Effector memory CD8-positive, alpha-beta T cell (primary cell): Measurements from ENCODE around the gene CLEC9A.

Experiments
- ATAC-seq: fragments of 150-1000 bp; cut with Tn5 transposase; replicated peaks from 2 replicates; pipeline ENCODE4 v1.10.0; 2021; ENCODE audit warnings: mild to moderate bottlenecking, moderate library complexity
- DNase-seq, 3 experiments: peaks; one replicate each; pipeline ENCODE4 v3.0.0; 2021
- H3K27ac Mint-ChIP-seq, 2 donors: one replicate each; pipeline ENCODE4 v1.8.0; 2022; ENCODE audit warnings: mild to moderate bottlenecking in 2 of 2, mixed read lengths in 2 of 2, moderate library complexity in 2 of 2
- H3K27me3 Mint-ChIP-seq, 2 donors: one replicate each; pipeline ENCODE4 v1.8.0; 2022; ENCODE audit warnings: mixed read lengths in 2 of 2
- H3K36me3 Mint-ChIP-seq: one replicate; pipeline ENCODE4 v1.8.0; 2022; ENCODE audit warnings: mild to moderate bottlenecking, moderate library complexity, mixed read lengths; ENCODE audit not compliant: insufficient read depth
- H3K4me1 Mint-ChIP-seq, 2 donors: one replicate each; pipeline ENCODE4 v1.8.0; 2022; ENCODE audit warnings: low read depth in 2 of 2, mixed read lengths in 2 of 2
- H3K4me3 Mint-ChIP-seq, 2 donors: one replicate each; pipeline ENCODE4 v1.8.0; 2022; ENCODE audit warnings: mild to moderate bottlenecking in 2 of 2, mixed read lengths in 2 of 2, moderate library complexity in 2 of 2
- H3K9me3 Mint-ChIP-seq, 2 donors: one replicate each; pipeline ENCODE4 v1.8.0; 2022; ENCODE audit warnings: mixed read lengths in 2 of 2

Gene CLEC9A

DNA sequence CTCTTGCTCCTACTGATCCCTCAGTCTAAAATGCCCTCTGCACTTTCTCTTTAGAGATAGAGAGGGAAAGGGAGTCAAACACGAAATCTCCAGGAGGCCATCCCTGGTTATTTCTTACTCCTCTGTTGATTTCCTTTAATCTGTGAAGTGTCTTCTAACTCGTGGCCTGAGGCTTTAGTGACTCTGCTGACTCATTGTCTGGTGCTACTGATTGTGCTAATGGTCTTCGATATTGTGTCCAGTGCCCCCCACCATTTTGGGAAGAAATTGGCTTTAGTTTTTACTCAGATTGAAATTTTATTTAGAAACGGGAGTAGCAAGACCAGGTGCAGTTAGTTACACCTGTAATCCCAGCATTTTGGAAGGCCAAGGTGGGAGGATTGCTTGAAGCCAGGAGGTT lies 839 bp downstream of the CLEC9A start:
- peaks cover 18 to 23% of the 10 kb centered on the region in 2 donors for H3K27me3 Mint-ChIP-seq
- no peak for ATAC-seq

DNA sequence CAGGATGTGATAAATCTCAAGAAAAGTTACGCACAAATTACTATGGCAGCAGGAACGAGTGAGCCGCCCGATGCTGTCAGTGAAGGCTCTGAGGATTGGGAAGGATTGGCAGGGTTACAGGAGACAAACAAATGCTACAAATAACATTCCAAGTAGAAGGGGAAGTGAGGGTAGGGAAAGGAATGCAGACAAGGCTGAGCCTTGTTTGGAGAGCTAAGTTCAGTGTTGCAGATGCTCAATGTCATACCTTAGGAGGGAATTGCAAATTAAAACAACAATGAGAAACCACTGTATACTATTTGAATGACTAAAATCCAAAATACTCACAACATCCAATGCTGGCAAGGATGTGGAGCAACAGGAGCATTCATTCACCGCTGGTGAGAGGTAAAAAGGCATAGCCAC lies 1.3 kb downstream of the CLEC9A start:
- Mint-ChIP-seq H3K4me3 (no peak overlapping the region), H3K36me3 (peaks cover 3% of the 10 kb centered on the region), H3K4me1 (peaks cover 0 to 3% of the 10 kb centered on the region in 2 donors), H3K27me3 (peaks cover 18 to 23% of the 10 kb centered on the region in 2 donors), H3K27ac (no peak overlapping the region), H3K9me3 (no peaks in the 10 kb centered on the region)
- no peak for ATAC-seq
- DNase-seq: no peak

More for the DNA sequence above, 839 bp downstream of the CLEC9A start:
- no peak for DNase-seq
- Mint-ChIP-seq H3K27ac (no peak overlapping the region), H3K4me1 (peaks cover 0 to 3% of the 10 kb centered on the region in 2 donors), H3K36me3 (peaks cover 3% of the 10 kb centered on the region), H3K4me3 (no peak overlapping the region), H3K9me3 (no peaks in the 10 kb centered on the region)

DNA sequence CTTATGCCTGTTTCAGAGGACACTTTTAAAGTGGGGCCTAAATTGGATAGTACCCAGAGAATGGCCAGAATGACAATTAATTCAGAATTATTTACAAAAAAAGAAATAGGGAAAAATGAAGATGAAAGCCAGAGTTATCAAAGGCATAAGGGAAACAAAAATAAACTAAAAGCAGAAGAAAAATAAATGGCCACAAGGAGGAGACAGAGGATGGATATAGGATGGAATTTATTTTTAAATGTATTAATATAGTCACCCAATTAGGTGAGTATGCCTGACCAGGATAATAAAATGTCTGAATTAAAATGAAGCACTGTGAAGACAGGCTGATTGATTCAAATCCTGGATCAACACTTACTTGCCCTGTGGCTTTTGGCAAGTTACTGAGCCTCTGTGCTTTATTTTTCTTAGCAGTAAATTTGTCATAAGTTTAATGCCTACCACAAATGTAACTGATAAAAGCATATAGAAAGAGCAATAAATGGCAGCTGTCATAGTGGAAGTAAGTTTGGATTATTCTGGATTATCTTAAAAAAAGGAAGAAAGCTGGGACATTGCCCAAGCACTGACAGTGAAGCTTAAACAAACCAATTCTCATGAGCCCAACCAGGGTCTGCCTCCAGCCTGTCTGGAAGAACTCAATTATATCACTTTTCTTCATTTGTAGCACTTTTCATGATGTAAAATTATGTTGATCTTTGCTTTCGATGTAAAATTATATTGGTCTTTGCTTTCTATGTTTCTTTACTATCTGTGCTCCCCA lies 3.5 kb downstream of the CLEC9A start:
- H3K4me1 Mint-ChIP-seq: peaks cover 0 to 3% of the 10 kb centered on the region in 2 donors

GRCh38 chr12:10042167-10042566 lies 11.7 kb downstream of the CLEC9A start:
- Mint-ChIP-seq H3K9me3 (no peaks in the 10 kb centered on the region), H3K4me3 (no peak overlapping the region), H3K4me1 (no peaks in the 10 kb centered on the region), H3K27me3 (peaks cover 54 to 65% of the 10 kb centered on the region in 2 donors), H3K36me3 (no peaks in the 10 kb centered on the region), H3K27ac (no peak overlapping the region)
- DNase-seq (no peak), ATAC-seq (no peak)

More for the DNA sequence above, 3.5 kb downstream of the CLEC9A start:
- H3K27ac Mint-ChIP-seq: no peak overlapping the region
- H3K9me3 Mint-ChIP-seq: no peaks in the 10 kb centered on the region
- H3K4me3 Mint-ChIP-seq: no peak overlapping the region
- no peaks in the 10 kb centered on the region for H3K36me3 Mint-ChIP-seq
- peaks cover 24 to 34% of the 10 kb centered on the region in 2 donors for H3K27me3 Mint-ChIP-seq
- ATAC-seq: no peak
- DNase-seq: no peak

- H3K36me3 Mint-ChIP-seq: no peaks in the 10 kb centered on the region
- no peak overlapping the region for H3K27ac Mint-ChIP-seq
- ATAC-seq: no peak
- no peak overlapping the region for H3K4me3 Mint-ChIP-seq
- peaks cover 61 to 65% of the 10 kb centered on the region in 2 donors for H3K27me3 Mint-ChIP-seq
- peaks cover 5 to 6% of the 10 kb centered on the region in 2 donors for H3K4me1 Mint-ChIP-seq
- H3K9me3 Mint-ChIP-seq: no peaks in the 10 kb centered on the region
- DNase-seq: no peak
Observed at GRCh38 chr12:10048526-10048925, 18.0 kb downstream of the CLEC9A start.

- peaks cover 39 to 45% of the 10 kb centered on the region in 2 donors for H3K27me3 Mint-ChIP-seq
- no peaks in the 10 kb centered on the region for H3K9me3 Mint-ChIP-seq
- DNase-seq (no peak), ATAC-seq (no peak)
- no peaks in the 10 kb centered on the region for H3K36me3 Mint-ChIP-seq
- no peak overlapping the region for H3K4me3 Mint-ChIP-seq
- H3K4me1 Mint-ChIP-seq: peaks cover 5 to 6% of the 10 kb centered on the region in 2 donors
- H3K27ac Mint-ChIP-seq: no peak overlapping the region
Observed at GRCh38 chr12:10052193-10052913, 21.9 kb downstream of the CLEC9A start.

- Mint-ChIP-seq H3K4me1 (no peaks in the 10 kb centered on the region), H3K4me3 (no peak overlapping the region), H3K36me3 (no peaks in the 10 kb centered on the region), H3K27ac (no peak overlapping the region), H3K27me3 (peaks cover 0 to 19% of the 10 kb centered on the region in 2 donors), H3K9me3 (no peaks in the 10 kb centered on the region)
- DNase-seq (no peak), ATAC-seq (no peak)
Observed at GRCh38 chr12:10058387-10058786, 27.9 kb downstream of the CLEC9A start.

- no peaks in the 10 kb centered on the region for H3K9me3 Mint-ChIP-seq
- no peak overlapping the region for H3K4me3 Mint-ChIP-seq
- no peak overlapping the region for H3K27ac Mint-ChIP-seq
- peaks cover 33 to 43% of the 10 kb centered on the region in 2 donors for H3K27me3 Mint-ChIP-seq
- DNase-seq (no peak), ATAC-seq (no peak)
- H3K4me1 Mint-ChIP-seq: no peaks in the 10 kb centered on the region
- no peaks in the 10 kb centered on the region for H3K36me3 Mint-ChIP-seq
Observed at GRCh38 chr12:10065241-10065640, 34.8 kb downstream of the CLEC9A start.

GRCh38 chr12:10067264-10067663 lies 36.8 kb downstream of the CLEC9A start:
- Mint-ChIP-seq H3K4me3 (no peak overlapping the region), H3K36me3 (no peaks in the 10 kb centered on the region), H3K4me1 (no peaks in the 10 kb centered on the region), H3K27ac (no peak overlapping the region), H3K9me3 (no peaks in the 10 kb centered on the region), H3K27me3 (peaks cover 40 to 58% of the 10 kb centered on the region in 2 donors)
- DNase-seq (no peak), ATAC-seq (no peak)

DNA sequence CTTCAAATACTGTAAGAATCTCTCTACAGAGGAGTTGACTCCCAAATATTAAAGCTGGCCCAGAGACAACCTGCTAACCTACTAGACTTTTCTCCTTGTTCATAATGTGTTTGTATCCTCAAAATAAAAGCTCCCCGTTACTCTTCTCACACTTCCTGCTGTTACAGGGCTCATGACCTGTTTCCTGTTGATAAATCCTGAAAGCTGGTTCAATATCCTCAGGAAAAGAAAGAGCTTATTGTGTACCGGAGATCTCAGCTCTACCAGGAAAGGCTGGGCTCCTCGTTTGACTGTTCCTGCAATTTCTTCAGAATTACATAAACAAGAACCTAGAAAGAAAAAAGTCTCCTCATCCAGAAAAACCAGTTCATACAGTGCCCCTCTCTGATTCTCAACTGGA lies 37.5 kb downstream of the CLEC9A start:
- Mint-ChIP-seq H3K27me3 (peaks cover 40 to 63% of the 10 kb centered on the region in 2 donors), H3K36me3 (no peaks in the 10 kb centered on the region), H3K9me3 (no peaks in the 10 kb centered on the region), H3K27ac (no peak overlapping the region), H3K4me3 (no peak overlapping the region), H3K4me1 (no peaks in the 10 kb centered on the region)
- DNase-seq: no peak
- no peak for ATAC-seq

- H3K4me1 Mint-ChIP-seq: no peaks in the 10 kb centered on the region
Observed at GRCh38 chr12:10068644-10069043, 38.2 kb downstream of the CLEC9A start.

GRCh38 chr12:10069099-10069498 lies 38.6 kb downstream of the CLEC9A start:
- no peaks in the 10 kb centered on the region for H3K4me1 Mint-ChIP-seq
- H3K36me3 Mint-ChIP-seq: peaks cover 4% of the 10 kb centered on the region
- H3K27ac Mint-ChIP-seq: no peak overlapping the region
- ATAC-seq (no peak), DNase-seq (no peak)
- peaks cover 40 to 69% of the 10 kb centered on the region in 2 donors for H3K27me3 Mint-ChIP-seq
- no peaks in the 10 kb centered on the region for H3K9me3 Mint-ChIP-seq
- H3K4me3 Mint-ChIP-seq: no peak overlapping the region

More at GRCh38 chr12:10068644-10069043, 38.2 kb downstream of the CLEC9A start:
- Mint-ChIP-seq H3K36me3 (peaks cover 3% of the 10 kb centered on the region), H3K27ac (no peak overlapping the region), H3K27me3 (peaks cover 40 to 68% of the 10 kb centered on the region in 2 donors), H3K4me3 (no peak overlapping the region), H3K9me3 (no peaks in the 10 kb centered on the region)
- DNase-seq: no peak
- peak; percentile 16 for ATAC-seq

GRCh38 chr12:10069976-10070375 lies 39.5 kb downstream of the CLEC9A start:
- no peak overlapping the region for H3K27ac Mint-ChIP-seq
- H3K27me3 Mint-ChIP-seq: peaks cover 38 to 62% of the 10 kb centered on the region in 2 donors
- no peak overlapping the region for H3K4me3 Mint-ChIP-seq
- ATAC-seq (no peak), DNase-seq (no peak)
- peaks cover 4% of the 10 kb centered on the region for H3K36me3 Mint-ChIP-seq
- no peaks in the 10 kb centered on the region for H3K9me3 Mint-ChIP-seq
- H3K4me1 Mint-ChIP-seq: no peaks in the 10 kb centered on the region

- ATAC-seq: no peak
- H3K27me3 Mint-ChIP-seq: peaks cover 37 to 58% of the 10 kb centered on the region in 2 donors
Observed at GRCh38 chr12:10070380-10070779, 39.9 kb downstream of the CLEC9A start.

More at GRCh38 chr12:10070380-10070779, 39.9 kb downstream of the CLEC9A start:
- H3K9me3 Mint-ChIP-seq: no peaks in the 10 kb centered on the region
- no peak for DNase-seq
- no peak overlapping the region for H3K4me3 Mint-ChIP-seq
- peaks cover 4% of the 10 kb centered on the region for H3K36me3 Mint-ChIP-seq
- no peak overlapping the region for H3K27ac Mint-ChIP-seq
- no peaks in the 10 kb centered on the region for H3K4me1 Mint-ChIP-seq
